Mononuclear cell (primary cell): ENCODE data around the gene TBK1. TPM values are rescaled to one million over a fixed set of nuclear protein-coding genes. Genes with fewer than 3 reads are reported as not detected.

ENCODE experiments used
- H3K27me3 ChIP-seq: 2 replicates; pipeline ENCODE4 v1.6.0; 2011; ENCODE audit warnings: low read length, control low read depth; ENCODE audit not compliant: insufficient read depth
- H3K4me1 ChIP-seq: 2 replicates; pipeline ENCODE4 v1.5.1; 2011; ENCODE audit warnings: mild to moderate bottlenecking, low read length, control low read depth; ENCODE audit not compliant: insufficient read depth
- H3K4me3 ChIP-seq: 2 replicates; pipeline ENCODE4 v1.5.1; 2011; ENCODE audit warnings: mild to moderate bottlenecking, low read length, moderate library complexity
- H3K9me3 ChIP-seq: 2 replicates; pipeline ENCODE4 v1.5.1; 2011; ENCODE audit warnings: low read depth, mild to moderate bottlenecking, control low read depth, low read length
- total RNA-seq: library from RNA; depleted of rRNA; stranded (reverse); fragments of >200 nt; gene quantifications from one replicate; pipeline ENCODE4 v1.2.3, GENCODE V29; 2012

TBK1 gene
- total RNA-seq = 48.5 TPM

- Histone ChIP-seq H3K4me3 (peak within 1 kb of the TSS; percentile 73), H3K4me1 (peaks cover 23% of the 10 kb centered on the region), H3K9me3 (no peaks in the 10 kb centered on the region), H3K27me3 (no peaks in the 10 kb centered on the region)
Measured at GRCh38 chr12:64451687-64452558, at the start of gene TBK1. Gene TBK1, plus strand, starts transcription at chr12:64452120. Its CDS starts 3,751 bp downstream, at chr12:64455871.

- H3K27me3 ChIP-seq = no peaks in the 10 kb centered on the region
- peaks cover 18% of the 10 kb centered on the region for H3K4me1 ChIP-seq
- H3K9me3 ChIP-seq = no peaks in the 10 kb centered on the region
- no peak overlapping the region for H3K4me3 ChIP-seq
Measured at GRCh38 chr12:64402181-64402580, 49.7 kb upstream of the TBK1 start.

- H3K4me1 ChIP-seq = peaks cover 18% of the 10 kb centered on the region
- peak within 1 kb of the TSS; percentile 91 for H3K4me3 ChIP-seq
- H3K9me3 ChIP-seq = no peaks in the 10 kb centered on the region
- H3K27me3 ChIP-seq = no peaks in the 10 kb centered on the region
Measured at GRCh38 chr12:64403707-64404469, 48.0 kb upstream of the TBK1 start, which contains the start of gene XPOT. Gene XPOT, plus strand, starts transcription at chr12:64404392. Its CDS starts 5,644 bp downstream, at chr12:64410036.

GRCh38 chr12:64404470-64405256, 47.3 kb upstream of the TBK1 start:
- H3K4me1 ChIP-seq = peaks cover 18% of the 10 kb centered on the region
- no peaks in the 10 kb centered on the region for H3K27me3 ChIP-seq
- H3K9me3 ChIP-seq = no peaks in the 10 kb centered on the region
- H3K4me3 ChIP-seq = peak overlapping the region; percentile 91

- peaks cover 18% of the 10 kb centered on the region for H3K4me1 ChIP-seq
- H3K4me3 ChIP-seq = no peak overlapping the region
- no peaks in the 10 kb centered on the region for H3K27me3 ChIP-seq
- H3K9me3 ChIP-seq = no peaks in the 10 kb centered on the region
Measured at GRCh38 chr12:64407342-64408223, 44.3 kb upstream of the TBK1 start.

- Histone ChIP-seq H3K27me3 (no peaks in the 10 kb centered on the region), H3K9me3 (no peaks in the 10 kb centered on the region), H3K4me1 (no peaks in the 10 kb centered on the region), H3K4me3 (no peak overlapping the region)
Measured at GRCh38 chr12:64411427-64411826, 40.5 kb upstream of the TBK1 start.

GRCh38 chr12:64412459-64412858, 39.5 kb upstream of the TBK1 start:
- H3K4me3 ChIP-seq = no peak overlapping the region
- no peaks in the 10 kb centered on the region for H3K9me3 ChIP-seq
- H3K4me1 ChIP-seq = no peaks in the 10 kb centered on the region
- no peaks in the 10 kb centered on the region for H3K27me3 ChIP-seq

- no peaks in the 10 kb centered on the region for H3K27me3 ChIP-seq
- no peaks in the 10 kb centered on the region for H3K4me1 ChIP-seq
- no peaks in the 10 kb centered on the region for H3K9me3 ChIP-seq
- H3K4me3 ChIP-seq = no peak overlapping the region
Measured at GRCh38 chr12:64413884-64414283, 38.0 kb upstream of the TBK1 start.

GRCh38 chr12:64418209-64418608, 33.7 kb upstream of the TBK1 start:
- no peaks in the 10 kb centered on the region for H3K4me1 ChIP-seq
- no peak overlapping the region for H3K4me3 ChIP-seq
- no peaks in the 10 kb centered on the region for H3K9me3 ChIP-seq
- no peaks in the 10 kb centered on the region for H3K27me3 ChIP-seq

- no peaks in the 10 kb centered on the region for H3K27me3 ChIP-seq
Measured at GRCh38 chr12:64419696-64420095, 32.2 kb upstream of the TBK1 start.

GRCh38 chr12:64427988-64428387, 23.9 kb upstream of the TBK1 start:
- Histone ChIP-seq H3K4me1 (no peaks in the 10 kb centered on the region), H3K27me3 (no peaks in the 10 kb centered on the region), H3K4me3 (no peak overlapping the region)

More at GRCh38 chr12:64419696-64420095, 32.2 kb upstream of the TBK1 start:
- Histone ChIP-seq H3K4me1 (no peaks in the 10 kb centered on the region), H3K4me3 (no peak overlapping the region), H3K9me3 (no peaks in the 10 kb centered on the region)

GRCh38 chr12:64428956-64429355, 23.0 kb upstream of the TBK1 start:
- H3K4me3 ChIP-seq = no peak overlapping the region
- H3K4me1 ChIP-seq = no peaks in the 10 kb centered on the region
- H3K9me3 ChIP-seq = no peaks in the 10 kb centered on the region
- no peaks in the 10 kb centered on the region for H3K27me3 ChIP-seq

More at GRCh38 chr12:64427988-64428387, 23.9 kb upstream of the TBK1 start:
- H3K9me3 ChIP-seq = no peaks in the 10 kb centered on the region

- Histone ChIP-seq H3K4me3 (no peak overlapping the region), H3K27me3 (no peaks in the 10 kb centered on the region), H3K9me3 (no peaks in the 10 kb centered on the region), H3K4me1 (no peaks in the 10 kb centered on the region)
Measured at GRCh38 chr12:64430886-64431285, 21.0 kb upstream of the TBK1 start.

- Histone ChIP-seq H3K9me3 (no peaks in the 10 kb centered on the region), H3K4me1 (no peaks in the 10 kb centered on the region)
Measured at GRCh38 chr12:64431791-64432190, 20.1 kb upstream of the TBK1 start.

More at GRCh38 chr12:64431791-64432190, 20.1 kb upstream of the TBK1 start:
- Histone ChIP-seq H3K4me3 (no peak overlapping the region), H3K27me3 (no peaks in the 10 kb centered on the region)
